Measurements from ENCODE around the gene PANK4. TPM values are rescaled to one million over a fixed set of nuclear protein-coding genes. Genes with fewer than 3 reads are reported as not detected.
"Not testable (repeated sequence)": the region's sequence is repeated elsewhere in the genome, so short reads cannot be mapped to it uniquely, and the experiment has no call there.

The PANK4 gene
- 26.1 TPM for total RNA-seq

- Histone ChIP-seq H3K4me3 (ENCODE audit: low read length in 3 of 3) (peak within 1 kb of the TSS; percentile 84 to 92 (median 91)), H3K27ac (ENCODE audit: low read depth, low read length) (peak within 1 kb of the TSS; percentile 92), H3K36me3 (ENCODE audit: control insufficient read depth in 3 of 3, insufficient read depth in 3 of 3, low read length in 3 of 3) (peaks cover 0 to 7% (median 4%) of the 10 kb centered on the region in 3 donors), H3K27me3 (ENCODE audit: control insufficient read depth in 3 of 3, insufficient read depth in 3 of 3, low read length in 3 of 3) (peaks cover 0 to 4% (median 2%) of the 10 kb centered on the region in 3 donors), H3K9me3 (ENCODE audit: control insufficient read depth in 3 of 3, low read length in 3 of 3) (no peaks in the 10 kb centered on the region), H3K4me1 (ENCODE audit: control insufficient read depth in 3 of 3, insufficient read depth in 3 of 3, low read length in 3 of 3) (peaks cover 65 to 74% (median 67%) of the 10 kb centered on the region in 3 donors), H3K9ac (ENCODE audit: low read depth in 1 of 3, low read length in 3 of 3) (peak within 1 kb of the TSS; percentile 81 to 92 (median 86))
Measured at GRCh38 chr1:2525920-2526823, at the start of gene PANK4. Gene PANK4, minus strand, starts transcription at chr1:2526596. Its CDS starts 9 bp downstream, at chr1:2526587.

GRCh38 chr1:2574350-2574749 lies 48.0 kb upstream of the PANK4 start:
- no peak overlapping the region for H3K4me3 ChIP-seq (ENCODE audit: low read length in 3 of 3)
- H3K36me3 ChIP-seq (ENCODE audit: control insufficient read depth in 3 of 3, insufficient read depth in 3 of 3, low read length in 3 of 3): no peaks in the 10 kb centered on the region
- H3K27me3 ChIP-seq (ENCODE audit: control insufficient read depth in 3 of 3, insufficient read depth in 3 of 3, low read length in 3 of 3): peaks cover 8 to 23% (median 13%) of the 10 kb centered on the region in 3 donors
- no peak overlapping the region for H3K27ac ChIP-seq (ENCODE audit: low read depth, low read length)
- H3K9me3 ChIP-seq (ENCODE audit: control insufficient read depth in 3 of 3, low read length in 3 of 3): peaks cover 2 to 7% (median 2%) of the 10 kb centered on the region in 3 donors
- peaks cover 6 to 14% (median 8%) of the 10 kb centered on the region in 3 donors for H3K4me1 ChIP-seq (ENCODE audit: control insufficient read depth in 3 of 3, insufficient read depth in 3 of 3, low read length in 3 of 3)
- H3K9ac ChIP-seq (ENCODE audit: low read depth in 1 of 3, low read length in 3 of 3): no peak overlapping the region

GRCh38 chr1:2573250-2573920 lies 47.0 kb upstream of the PANK4 start:
- Histone ChIP-seq H3K27ac (ENCODE audit: low read depth, low read length) (no peak overlapping the region), H3K36me3 (ENCODE audit: control insufficient read depth in 3 of 3, insufficient read depth in 3 of 3, low read length in 3 of 3) (no peaks in the 10 kb centered on the region), H3K27me3 (ENCODE audit: control insufficient read depth in 3 of 3, insufficient read depth in 3 of 3, low read length in 3 of 3) (peaks cover 8 to 27% (median 11%) of the 10 kb centered on the region in 3 donors), H3K9ac (ENCODE audit: low read depth in 1 of 3, low read length in 3 of 3) (no peak overlapping the region), H3K4me1 (ENCODE audit: control insufficient read depth in 3 of 3, insufficient read depth in 3 of 3, low read length in 3 of 3) (peaks cover 6 to 11% (median 8%) of the 10 kb centered on the region in 3 donors), H3K9me3 (ENCODE audit: control insufficient read depth in 3 of 3, low read length in 3 of 3) (peaks cover 2 to 7% (median 2%) of the 10 kb centered on the region in 3 donors), H3K4me3 (ENCODE audit: low read length in 3 of 3) (no peak overlapping the region)

GRCh38 chr1:2571348-2571747 lies 45.0 kb upstream of the PANK4 start:
- Histone ChIP-seq H3K9ac (ENCODE audit: low read depth in 1 of 3, low read length in 3 of 3) (no peak overlapping the region), H3K27ac (ENCODE audit: low read depth, low read length) (no peak overlapping the region), H3K4me1 (ENCODE audit: control insufficient read depth in 3 of 3, insufficient read depth in 3 of 3, low read length in 3 of 3) (peaks cover 5 to 10% (median 6%) of the 10 kb centered on the region in 3 donors), H3K27me3 (ENCODE audit: control insufficient read depth in 3 of 3, insufficient read depth in 3 of 3, low read length in 3 of 3) (peaks cover 8 to 26% (median 16%) of the 10 kb centered on the region in 3 donors), H3K4me3 (ENCODE audit: low read length in 3 of 3) (no peak overlapping the region), H3K9me3 (ENCODE audit: control insufficient read depth in 3 of 3, low read length in 3 of 3) (peaks cover 2 to 7% (median 2%) of the 10 kb centered on the region in 3 donors), H3K36me3 (ENCODE audit: control insufficient read depth in 3 of 3, insufficient read depth in 3 of 3, low read length in 3 of 3) (no peaks in the 10 kb centered on the region)

GRCh38 chr1:2570332-2570731 lies 43.9 kb upstream of the PANK4 start:
- Histone ChIP-seq H3K27me3 (ENCODE audit: control insufficient read depth in 3 of 3, insufficient read depth in 3 of 3, low read length in 3 of 3) (peaks cover under 1 to 18% (median 10%) of the 10 kb centered on the region in 3 donors), H3K4me3 (ENCODE audit: low read length in 3 of 3) (no peak overlapping the region), H3K9ac (ENCODE audit: low read depth in 1 of 3, low read length in 3 of 3) (no peak overlapping the region), H3K36me3 (ENCODE audit: control insufficient read depth in 3 of 3, insufficient read depth in 3 of 3, low read length in 3 of 3) (no peaks in the 10 kb centered on the region), H3K4me1 (ENCODE audit: control insufficient read depth in 3 of 3, insufficient read depth in 3 of 3, low read length in 3 of 3) (peaks cover 0 to 2% (median 0%) of the 10 kb centered on the region in 3 donors), H3K27ac (ENCODE audit: low read depth, low read length) (no peak overlapping the region), H3K9me3 (ENCODE audit: control insufficient read depth in 3 of 3, low read length in 3 of 3) (peaks cover 2 to 7% (median 2%) of the 10 kb centered on the region in 3 donors)

- not testable (repeated sequence) for H3K9me3 ChIP-seq (ENCODE audit: control insufficient read depth in 3 of 3, low read length in 3 of 3); H3K4me1 ChIP-seq (ENCODE audit: control insufficient read depth in 3 of 3, insufficient read depth in 3 of 3, low read length in 3 of 3); H3K4me3 ChIP-seq (ENCODE audit: low read length in 3 of 3); H3K36me3 ChIP-seq (ENCODE audit: control insufficient read depth in 3 of 3, insufficient read depth in 3 of 3, low read length in 3 of 3); H3K27ac ChIP-seq (ENCODE audit: low read depth, low read length); H3K9ac ChIP-seq (ENCODE audit: low read depth in 1 of 3, low read length in 3 of 3)
- peaks cover 0 to 16% (median 8%) of the 10 kb centered on the region in 3 donors for H3K27me3 ChIP-seq (ENCODE audit: control insufficient read depth in 3 of 3, insufficient read depth in 3 of 3, low read length in 3 of 3)
Measured at GRCh38 chr1:2569703-2570102, 43.3 kb upstream of the PANK4 start.

- Histone ChIP-seq H3K4me1 (ENCODE audit: control insufficient read depth in 3 of 3, insufficient read depth in 3 of 3, low read length in 3 of 3) (no peaks in the 10 kb centered on the region), H3K27me3 (ENCODE audit: control insufficient read depth in 3 of 3, insufficient read depth in 3 of 3, low read length in 3 of 3) (peaks cover 0 to 16% (median 8%) of the 10 kb centered on the region in 3 donors), H3K27ac (ENCODE audit: low read depth, low read length) (no peak overlapping the region)
Measured at GRCh38 chr1:2569060-2569459, 42.7 kb upstream of the PANK4 start.

GRCh38 chr1:2568187-2568816 lies 41.9 kb upstream of the PANK4 start:
- H3K36me3 ChIP-seq (ENCODE audit: control insufficient read depth in 3 of 3, insufficient read depth in 3 of 3, low read length in 3 of 3); H3K27ac ChIP-seq (ENCODE audit: low read depth, low read length); H3K9me3 ChIP-seq (ENCODE audit: control insufficient read depth in 3 of 3, low read length in 3 of 3); H3K9ac ChIP-seq (ENCODE audit: low read depth in 1 of 3, low read length in 3 of 3); H3K4me3 ChIP-seq (ENCODE audit: low read length in 3 of 3); H3K4me1 ChIP-seq (ENCODE audit: control insufficient read depth in 3 of 3, insufficient read depth in 3 of 3, low read length in 3 of 3): not testable (repeated sequence)
- peaks cover 0 to 14% (median 8%) of the 10 kb centered on the region in 3 donors for H3K27me3 ChIP-seq (ENCODE audit: control insufficient read depth in 3 of 3, insufficient read depth in 3 of 3, low read length in 3 of 3)

More at GRCh38 chr1:2569060-2569459, 42.7 kb upstream of the PANK4 start:
- Histone ChIP-seq H3K36me3 (ENCODE audit: control insufficient read depth in 3 of 3, insufficient read depth in 3 of 3, low read length in 3 of 3) (no peaks in the 10 kb centered on the region), H3K9me3 (ENCODE audit: control insufficient read depth in 3 of 3, low read length in 3 of 3) (peaks cover 0 to 7% (median 2%) of the 10 kb centered on the region in 3 donors), H3K9ac (ENCODE audit: low read depth in 1 of 3, low read length in 3 of 3) (no peak overlapping the region), H3K4me3 (ENCODE audit: low read length in 3 of 3) (no peak overlapping the region)

- Histone ChIP-seq H3K4me1 (ENCODE audit: control insufficient read depth in 3 of 3, insufficient read depth in 3 of 3, low read length in 3 of 3) (no peaks in the 10 kb centered on the region), H3K4me3 (ENCODE audit: low read length in 3 of 3) (no peak overlapping the region), H3K9ac (ENCODE audit: low read depth in 1 of 3, low read length in 3 of 3) (no peak overlapping the region), H3K36me3 (ENCODE audit: control insufficient read depth in 3 of 3, insufficient read depth in 3 of 3, low read length in 3 of 3) (peaks cover 0 to 3% (median 0%) of the 10 kb centered on the region in 3 donors), H3K27ac (ENCODE audit: low read depth, low read length) (no peak overlapping the region), H3K27me3 (ENCODE audit: control insufficient read depth in 3 of 3, insufficient read depth in 3 of 3, low read length in 3 of 3) (peaks cover 0 to 14% (median 8%) of the 10 kb centered on the region in 3 donors), H3K9me3 (ENCODE audit: control insufficient read depth in 3 of 3, low read length in 3 of 3) (no peaks in the 10 kb centered on the region)
Measured at GRCh38 chr1:2567083-2567679, 40.8 kb upstream of the PANK4 start.
